Measurements from ENCODE around the gene ZNF503.

The ZNF503 gene

DNA sequence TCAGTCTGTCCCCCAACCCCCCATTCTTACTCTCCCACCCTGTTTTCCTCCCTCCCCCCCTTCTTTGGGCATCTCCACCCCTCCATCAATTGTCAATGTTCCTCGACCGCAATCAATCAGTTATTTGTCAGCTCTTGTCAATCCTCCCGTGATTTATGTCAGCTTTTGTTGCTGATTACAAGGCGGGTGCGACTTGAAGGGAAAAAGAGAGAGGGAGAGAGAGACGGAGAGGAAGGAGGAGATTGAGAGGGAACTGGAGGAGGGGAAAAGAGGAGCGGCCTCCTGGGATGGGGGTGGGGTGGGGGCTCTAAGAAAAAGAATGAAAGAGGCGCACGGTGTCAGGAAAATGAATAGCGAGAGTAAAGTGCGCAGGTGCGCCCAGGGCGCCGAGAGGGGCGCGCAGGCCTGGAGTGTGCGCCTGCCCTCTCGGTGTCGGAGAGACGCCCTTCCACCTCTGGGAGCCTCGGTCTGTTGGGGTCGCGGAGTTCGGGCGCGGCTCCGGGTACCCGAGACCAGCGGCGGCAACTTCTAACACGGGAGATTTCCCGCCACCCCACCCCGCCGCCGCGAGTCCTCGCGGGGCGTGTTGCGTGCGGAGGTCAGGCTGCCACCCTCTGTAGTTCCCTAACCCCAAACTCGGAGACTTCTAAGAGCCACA, 1.1 kb upstream of the ZNF503 start:
- peak overlapping the region; percentile 62 for H3K4me3 ChIP-seq (ENCODE audit: severe bottlenecking)
- peak overlapping the region; percentile 85 for H3K27ac ChIP-seq (ENCODE audit: poor library complexity, severe bottlenecking)
- H3K9me3 ChIP-seq (ENCODE audit: severe bottlenecking) = no peaks in the 10 kb centered on the region
- no peaks in the 10 kb centered on the region for H3K4me1 ChIP-seq (ENCODE audit: insufficient read depth, poor library complexity, severe bottlenecking)
- no peaks in the 10 kb centered on the region for H3K27me3 ChIP-seq (ENCODE audit: insufficient read depth, poor library complexity, severe bottlenecking)
- ATAC-seq (ENCODE audit: low read depth) = peak; percentile 10; the same call in 2 of the 3 replicates
- DNase-seq (ENCODE audit: low spot score) = no peak
- no peak for TF ChIP-seq CTCF (IDR thresholded peaks at IDR 0.05; ENCODE audit: poor library complexity, severe bottlenecking)
- peaks cover 19% of the 10 kb centered on the region for H3K36me3 ChIP-seq (ENCODE audit: low read depth)

- Histone ChIP-seq H3K36me3 (ENCODE audit: low read depth) (peaks cover 19% of the 10 kb centered on the region), H3K27me3 (ENCODE audit: insufficient read depth, poor library complexity, severe bottlenecking) (no peaks in the 10 kb centered on the region), H3K4me3 (ENCODE audit: severe bottlenecking) (peak overlapping the region; percentile 62), H3K27ac (ENCODE audit: poor library complexity, severe bottlenecking) (peak overlapping the region; percentile 85), H3K9me3 (ENCODE audit: severe bottlenecking) (no peaks in the 10 kb centered on the region), H3K4me1 (ENCODE audit: insufficient read depth, poor library complexity, severe bottlenecking) (no peaks in the 10 kb centered on the region)
- ATAC-seq (ENCODE audit: low read depth) (peak; percentile 1), DNase-seq (ENCODE audit: low spot score) (no peak)
- no peak for TF ChIP-seq CTCF (IDR thresholded peaks at IDR 0.05; ENCODE audit: poor library complexity, severe bottlenecking)
These were observed 594 bp downstream of the ZNF503 start for GRCh38 chr10:75400771-75401568.

- Histone ChIP-seq H3K27ac (ENCODE audit: poor library complexity, severe bottlenecking) (peak overlapping the region; percentile 85), H3K4me3 (ENCODE audit: severe bottlenecking) (peak overlapping the region; percentile 62), H3K36me3 (ENCODE audit: low read depth) (peaks cover 19% of the 10 kb centered on the region), H3K4me1 (ENCODE audit: insufficient read depth, poor library complexity, severe bottlenecking) (no peaks in the 10 kb centered on the region), H3K9me3 (ENCODE audit: severe bottlenecking) (no peaks in the 10 kb centered on the region), H3K27me3 (ENCODE audit: insufficient read depth, poor library complexity, severe bottlenecking) (no peaks in the 10 kb centered on the region)
- no peak for ATAC-seq (ENCODE audit: low read depth)
- no peak for DNase-seq (ENCODE audit: low spot score)
- TF ChIP-seq CTCF (IDR thresholded peaks at IDR 0.05; ENCODE audit: poor library complexity, severe bottlenecking) = peak; percentile 46
These were observed 1.3 kb downstream of the ZNF503 start for GRCh38 chr10:75400163-75400770.

- DNase-seq (ENCODE audit: low spot score) = peak; percentile 82
- H3K36me3 ChIP-seq (ENCODE audit: low read depth) = peaks cover 19% of the 10 kb centered on the region
- peak; percentile 72 for TF ChIP-seq CTCF (IDR thresholded peaks at IDR 0.05; ENCODE audit: poor library complexity, severe bottlenecking)
- no peaks in the 10 kb centered on the region for H3K9me3 ChIP-seq (ENCODE audit: severe bottlenecking)
- peak overlapping the region; percentile 85 for H3K27ac ChIP-seq (ENCODE audit: poor library complexity, severe bottlenecking)
- no peaks in the 10 kb centered on the region for H3K4me1 ChIP-seq (ENCODE audit: insufficient read depth, poor library complexity, severe bottlenecking)
- no peaks in the 10 kb centered on the region for H3K27me3 ChIP-seq (ENCODE audit: insufficient read depth, poor library complexity, severe bottlenecking)
- H3K4me3 ChIP-seq (ENCODE audit: severe bottlenecking) = peak overlapping the region; percentile 62
- peak; percentile 9; the same call in 2 of the 3 replicates for ATAC-seq (ENCODE audit: low read depth)
These were observed 2.0 kb downstream of the ZNF503 start for GRCh38 chr10:75399461-75400162.

Data from RWPE2 (cell line).